Hair follicle dermal papilla cell (primary cell): ENCODE data around the gene CELA2B. TPM values are rescaled to one million over a fixed set of nuclear protein-coding genes. Genes with fewer than 3 reads are reported as not detected.

Experiments used
- total RNA-seq: library from RNA; depleted of rRNA; stranded (reverse); fragments of >200 nt; gene quantifications from 2 replicates; pipeline ENCODE4 v1.2.3, GENCODE V29; 2012

The CELA2B gene
- not detected in 2 replicates for total RNA-seq

DNA sequence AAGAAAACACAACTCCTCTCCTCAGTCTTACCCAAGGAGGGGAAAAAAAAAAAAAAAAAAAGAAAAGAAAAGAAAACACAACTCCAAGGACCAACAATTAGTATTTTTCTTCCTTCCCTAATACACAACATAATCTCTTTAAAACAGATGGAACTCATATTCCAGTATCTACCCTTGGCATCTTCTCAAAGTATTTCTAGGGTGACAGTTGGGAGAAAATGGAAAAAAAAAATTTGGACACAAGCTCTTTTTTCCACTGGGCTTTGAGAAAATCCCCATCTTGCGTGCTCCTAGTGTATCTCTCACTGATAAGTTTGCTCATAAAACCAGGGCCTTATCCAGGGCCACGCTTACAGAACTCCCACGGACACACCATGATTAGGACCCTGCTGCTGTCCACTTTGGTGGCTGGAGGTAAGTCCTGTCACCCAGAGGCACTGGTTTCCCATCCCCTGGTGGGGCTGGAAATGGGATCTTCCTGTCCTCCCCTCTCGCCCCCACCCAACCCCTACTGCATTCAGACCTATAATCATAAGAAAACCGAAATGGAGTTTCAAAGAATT, at the start of gene CELA2B:
Gene CELA2B, plus strand, starts transcription at position 353 of the 563 bp plus-strand sequence. Its CDS starts 22 bp downstream, at position 375.

DNA sequence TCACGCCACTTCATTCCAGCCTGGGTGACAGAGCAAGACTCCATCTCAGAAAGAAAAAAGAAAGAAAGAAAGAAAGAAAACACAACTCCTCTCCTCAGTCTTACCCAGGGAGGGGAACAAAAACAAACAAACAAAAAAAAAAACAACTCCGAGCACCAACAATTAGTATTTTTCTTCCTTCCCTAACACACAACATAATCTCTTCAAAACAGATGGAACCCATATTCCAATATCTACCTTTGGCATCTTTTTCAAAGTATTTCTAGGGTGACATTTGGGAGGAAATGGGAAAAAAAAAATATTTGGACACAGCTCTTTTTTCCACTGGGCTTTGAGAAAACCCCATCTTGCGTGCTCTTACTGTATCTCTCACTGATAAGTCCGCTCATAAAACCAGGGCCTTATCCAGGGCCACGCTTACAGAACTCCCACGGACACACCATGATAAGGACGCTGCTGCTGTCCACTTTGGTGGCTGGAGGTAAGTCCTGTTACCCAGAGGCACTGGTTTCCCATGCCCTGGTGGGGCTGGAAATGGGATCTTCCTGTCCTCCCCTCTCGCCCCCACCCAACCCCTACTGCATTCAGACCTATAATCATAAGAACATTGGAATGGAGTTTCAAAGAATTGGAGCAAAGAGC, 19.5 kb upstream of the CELA2B start, which contains the start of gene CELA2A:
Gene CELA2A, plus strand, starts transcription at position 420 of the 642 bp plus-strand sequence. Its CDS starts 22 bp downstream, at position 442.

DNA sequence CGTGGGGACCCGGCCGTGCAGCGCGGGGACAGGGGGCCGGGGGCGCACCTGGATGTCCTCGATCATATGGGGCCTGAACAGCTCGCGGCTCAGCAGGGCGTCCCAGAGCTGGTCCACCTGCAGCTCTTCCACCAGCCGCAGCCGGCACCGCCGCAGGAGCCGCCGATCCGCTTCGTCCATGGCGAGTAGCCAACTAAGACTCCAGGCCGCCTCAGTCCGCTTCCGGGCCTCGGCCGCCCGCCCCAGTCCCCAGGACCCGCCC, 48.0 kb downstream of the CELA2B start, which contains the start of gene CASP9:
Gene CASP9, minus strand, starts transcription at position 195 of the 262 bp plus-strand sequence. Its CDS starts 15 bp downstream, at position 180.

DNA sequence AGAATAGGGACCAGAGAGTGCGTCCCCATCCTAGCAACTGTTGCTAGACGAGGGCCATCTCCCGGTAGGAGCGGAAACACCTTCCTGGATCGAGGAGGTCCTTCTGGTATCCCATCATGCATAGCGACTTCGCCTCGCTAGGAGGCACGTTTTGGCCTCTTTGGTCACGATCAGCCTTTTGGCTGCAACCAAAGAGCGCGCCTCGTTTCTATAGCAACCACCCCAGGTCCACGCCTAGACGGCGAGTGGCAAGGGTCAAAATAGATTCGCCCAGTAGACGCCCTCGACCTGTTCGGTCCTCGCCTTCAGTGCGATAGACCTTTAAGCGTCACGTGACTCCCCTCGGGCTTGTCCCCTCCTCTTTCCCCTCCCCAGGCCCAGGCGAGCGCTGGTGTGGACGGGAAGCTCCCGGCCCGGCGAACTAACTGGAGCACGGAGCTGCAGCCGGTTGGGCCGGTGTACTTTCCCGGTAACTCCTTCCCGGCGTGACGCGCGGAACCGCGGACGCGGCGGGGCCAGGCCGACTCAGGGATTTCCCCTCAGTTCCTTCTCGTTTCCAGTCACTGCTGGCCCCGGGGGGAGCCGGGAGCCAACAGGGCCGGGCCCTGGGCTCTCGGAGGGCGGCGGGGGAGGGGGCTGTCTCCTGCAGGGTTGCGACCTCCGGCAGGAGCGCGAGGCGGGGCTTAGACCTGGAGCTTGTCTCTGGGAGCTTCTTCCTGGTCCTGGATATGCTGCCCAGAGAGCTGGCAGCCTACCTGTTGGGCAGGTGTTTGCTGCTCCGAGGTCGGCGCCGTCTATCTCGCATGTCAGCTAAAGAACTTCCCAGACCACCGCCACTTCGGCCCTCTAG, 50.8 kb downstream of the CELA2B start, which contains the start of gene DNAJC16:
Gene DNAJC16, plus strand, starts transcription at position 359 of the 850 bp plus-strand sequence. CDS start 2,258 bp downstream, outside the sequence.

Other genes with a start within 250 kb of the CELA2B start
- gene FHAD1, start 228.9 kb upstream of the CELA2B start, total RNA-seq, result 11.1 and 14.9 TPM in 2 replicates
- gene EFHD2, start 66.2 kb upstream of the CELA2B start, total RNA-seq, result 32.7 and 33.4 TPM in 2 replicates
- 0.16 TPM in 1 of 2 replicates, not detected in the other for gene CTRC, start 37.7 kb upstream of the CELA2B start, total RNA-seq
- gene CELA2A, start 19.4 kb upstream of the CELA2B start, total RNA-seq, result not detected in 2 replicates
- 6.9 and 7.3 TPM in 2 replicates for gene CASP9, start 48.1 kb downstream of the CELA2B start, total RNA-seq
- gene DNAJC16, start 50.7 kb downstream of the CELA2B start, total RNA-seq, result 23.4 and 25.8 TPM in 2 replicates
- gene AGMAT, start 108.9 kb downstream of the CELA2B start, total RNA-seq, result 0.16 and 1.3 TPM in 2 replicates
- 22.3 and 25.3 TPM in 2 replicates for gene DDI2, start 141.4 kb downstream of the CELA2B start, total RNA-seq
- 82.1 and 83.7 TPM in 2 replicates for gene PLEKHM2, start 208.2 kb downstream of the CELA2B start, total RNA-seq